Prostate gland (tissue), 2 donors: ENCODE results near the gene DNAJC30.

Experiments
- CTCF ChIP-seq, 4 experiments: fragments of 200-600 bp in 2 of 4; fragments of 450-650 bp in 2 of 4; sonication (generic) in 2 of 4; IDR thresholded peaks; 1 replicate in 3 of 4; 2 replicates in 1 of 4; pipeline ENCODE4 v1.5.1; 2016 to 2019; ENCODE audit warnings: antibody characterized with exemption in 4 of 4, mild to moderate bottlenecking in 2 of 4, moderate library complexity in 2 of 4
- POLR2A ChIP-seq: fragments of 450-650 bp; IDR thresholded peaks from one replicate; pipeline ENCODE4 v1.6.1; 2016; ENCODE audit warnings: antibody characterized with exemption, mild to moderate bottlenecking
- POLR2AphosphoS5 ChIP-seq: sonication (generic); formaldehyde crosslinking; IDR thresholded peaks from one replicate; pipeline ENCODE4 v1.6.1; 2017; ENCODE audit warnings: antibody characterized with exemption

- TF ChIP-seq POLR2A (no peak), POLR2AphosphoS5 (no peak), CTCF (IDR thresholded peaks at IDR 0.05) (no peak)
Measured at GRCh38 chr7:73647725-73648592, 35.3 kb downstream of the DNAJC30 start.
